Activated naive CD4-positive, alpha-beta T cell treated with anti-CD3 and anti-CD28 coated beads, Interleukin-2, amount 10 ng/mL, durations not matched to agents 7 days and 5 days (primary cell): ENCODE data around the gene RBPJ.

Source experiments
- CTCF ChIA-PET: fragments of 350-600 bp; sonication (Branson Sonifier 250); formaldehyde crosslinking; loops from one replicate; lab custom pipeline; 2021; ENCODE audit warnings: antibody characterized with exemption; lab: Charles Lee
- DNase-seq: peaks from one replicate; pipeline ENCODE4 v3.0.0-alpha.2; 2020
- H3K27ac Mint-ChIP-seq: one replicate; pipeline ENCODE4 v1.8.0; 2021; ENCODE audit warnings: mild to moderate bottlenecking, moderate library complexity, mixed read lengths
- H3K27me3 Mint-ChIP-seq: one replicate; pipeline ENCODE4 v1.8.0; 2021; ENCODE audit warnings: mild to moderate bottlenecking, mixed read lengths
- H3K36me3 Mint-ChIP-seq: one replicate; pipeline ENCODE4 v1.8.0; 2021; ENCODE audit warnings: mixed read lengths
- H3K4me1 Mint-ChIP-seq: one replicate; pipeline ENCODE4 v1.8.0; 2021; ENCODE audit warnings: mixed read lengths
- H3K4me3 Mint-ChIP-seq: one replicate; pipeline ENCODE4 v1.8.0; 2021; ENCODE audit warnings: mild to moderate bottlenecking, moderate library complexity, mixed read lengths
- H3K9me3 Mint-ChIP-seq: one replicate; pipeline ENCODE4 v1.8.0; 2021; ENCODE audit warnings: mixed read lengths

The RBPJ gene

DNA sequence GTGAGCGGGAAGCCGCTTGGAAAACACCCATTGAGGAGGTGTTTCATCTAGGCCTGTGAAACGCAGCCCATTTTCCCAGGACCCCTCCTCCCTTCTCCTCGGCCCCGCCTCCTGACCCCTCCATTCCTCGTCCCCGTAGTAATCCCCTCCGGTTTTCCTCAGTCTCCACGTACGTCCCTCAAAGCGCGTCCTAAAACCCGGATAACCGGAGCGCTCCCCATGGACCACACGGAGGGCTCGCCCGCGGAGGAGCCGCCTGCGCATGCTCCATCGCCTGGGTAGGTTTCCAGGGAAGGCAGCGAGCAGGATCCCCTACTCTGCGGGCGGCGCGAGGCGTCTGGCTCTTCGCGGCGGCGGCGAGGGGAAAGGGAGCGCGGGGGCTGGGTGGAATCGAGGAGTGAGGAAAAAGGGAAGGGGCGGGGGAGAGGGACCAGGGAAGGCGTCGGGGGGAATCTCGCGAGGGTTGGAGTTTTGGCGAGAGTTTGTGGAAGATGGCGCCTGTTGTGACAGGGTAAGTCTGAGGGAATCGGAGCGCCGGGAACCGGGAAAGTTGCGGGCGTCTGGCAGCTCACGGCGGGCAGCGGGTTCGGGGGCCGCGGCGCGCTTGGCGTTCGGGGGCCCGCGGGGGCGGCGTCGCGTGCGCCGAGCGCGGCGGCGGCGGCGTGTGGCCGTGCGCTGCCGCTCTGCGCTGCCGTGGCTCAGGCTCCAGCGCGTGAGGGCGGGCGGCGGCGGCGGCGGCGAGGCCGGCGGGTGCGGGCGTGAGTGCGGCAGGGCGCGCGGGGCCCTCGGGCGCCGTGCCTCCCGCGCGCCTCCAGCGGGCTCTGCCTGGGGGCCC, at the start of gene RBPJ:
TSS of gene RBPJ (plus strand) at position 477 of the 835 bp plus-strand sequence. CDS start at position 492, 15 bp downstream.
- DNase-seq: peak; percentile 92
- Mint-ChIP-seq H3K4me3 (peak within 1 kb of the TSS; percentile 100), H3K27me3 (peaks cover 4% of the 10 kb centered on the region), H3K9me3 (peaks cover 11% of the 10 kb centered on the region), H3K4me1 (peaks cover 43% of the 10 kb centered on the region), H3K36me3 (peaks cover 11% of the 10 kb centered on the region), H3K27ac (peak within 1 kb of the TSS; percentile 100)
- CTCF ChIA-PET: interaction anchor here (0.7 to 2.0 kb wide), 10 partner anchors 9 to 291 kb away, joined by 3 to 12 read pairs (median 4); no protein-coding TSS in a partner anchor

DNA sequence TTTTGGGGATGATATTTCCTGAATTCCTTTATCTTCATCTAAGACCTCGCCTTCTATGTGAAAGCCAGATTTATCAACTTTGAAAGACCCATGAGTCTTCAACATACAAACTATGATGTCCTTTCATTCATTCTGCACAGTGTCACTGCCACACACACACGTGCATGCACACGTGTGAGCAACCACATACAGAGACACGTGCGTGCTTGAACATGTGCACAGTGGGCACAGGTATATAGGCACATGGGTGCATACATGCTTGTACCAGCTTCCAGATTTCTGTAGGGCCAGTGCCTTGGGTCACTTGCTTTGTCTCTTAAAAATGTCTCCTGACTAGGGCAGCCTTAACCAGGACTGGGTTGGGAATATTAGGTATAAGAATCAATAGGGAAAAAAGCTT, 49.1 kb upstream of the RBPJ start:
- CTCF ChIA-PET: no interaction called here
- DNase-seq: no peak
- Mint-ChIP-seq H3K36me3 (no peaks in the 10 kb centered on the region), H3K4me3 (no peak overlapping the region), H3K9me3 (peaks cover 2% of the 10 kb centered on the region), H3K27ac (no peak overlapping the region), H3K27me3 (peaks cover 8% of the 10 kb centered on the region), H3K4me1 (peaks cover 16% of the 10 kb centered on the region)

- Mint-ChIP-seq H3K36me3 (no peaks in the 10 kb centered on the region), H3K27ac (no peak overlapping the region), H3K9me3 (peaks cover 2% of the 10 kb centered on the region), H3K27me3 (peaks cover 8% of the 10 kb centered on the region), H3K4me3 (no peak overlapping the region), H3K4me1 (peaks cover 16% of the 10 kb centered on the region)
- DNase-seq: no peak
- CTCF ChIA-PET: interaction anchor here (0.6 kb wide), 1 partner anchor 23 kb away, joined by 4 read pairs; no protein-coding TSS in a partner anchor
Measured at GRCh38 chr4:26272654-26273615, 47.9 kb upstream of the RBPJ start.

- H3K4me1 Mint-ChIP-seq: peaks cover 16% of the 10 kb centered on the region
- H3K27ac Mint-ChIP-seq: no peak overlapping the region
- no peak for DNase-seq
- no peaks in the 10 kb centered on the region for H3K36me3 Mint-ChIP-seq
- peaks cover 8% of the 10 kb centered on the region for H3K27me3 Mint-ChIP-seq
- peaks cover 2% of the 10 kb centered on the region for H3K9me3 Mint-ChIP-seq
- CTCF ChIA-PET: interaction anchor here (0.6 kb wide), 1 partner anchor 24 kb away, joined by 4 read pairs; no protein-coding TSS in a partner anchor
- H3K4me3 Mint-ChIP-seq: no peak overlapping the region
Measured at GRCh38 chr4:26273616-26273980, 47.2 kb upstream of the RBPJ start.

DNA sequence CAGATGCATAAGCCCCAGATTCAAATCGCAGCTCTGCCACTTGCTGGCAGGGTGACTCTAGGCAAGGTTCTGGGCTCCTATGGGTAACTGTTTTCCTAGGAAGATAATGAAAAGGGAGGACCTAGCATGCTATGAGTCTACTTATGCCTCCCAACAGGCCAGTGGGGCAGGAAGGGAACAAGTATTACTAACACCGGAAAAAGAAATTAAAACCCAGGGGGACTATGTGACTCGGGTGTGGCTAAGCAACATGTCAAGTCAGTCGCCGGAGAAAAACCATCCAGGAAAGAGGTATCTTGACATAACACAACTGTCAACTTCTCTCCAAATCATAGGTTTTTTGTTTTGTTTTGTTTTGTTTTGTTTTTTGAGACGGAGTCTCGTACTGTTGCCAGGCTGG, 45.5 kb upstream of the RBPJ start:
- Mint-ChIP-seq H3K9me3 (peaks cover 2% of the 10 kb centered on the region), H3K4me3 (no peak overlapping the region), H3K4me1 (peaks cover 16% of the 10 kb centered on the region), H3K27ac (no peak overlapping the region), H3K36me3 (no peaks in the 10 kb centered on the region), H3K27me3 (peaks cover 3% of the 10 kb centered on the region)
- DNase-seq: no peak
- CTCF ChIA-PET: no interaction called here

- CTCF ChIA-PET: no interaction called here
- H3K36me3 Mint-ChIP-seq: no peaks in the 10 kb centered on the region
- no peaks in the 10 kb centered on the region for H3K4me1 Mint-ChIP-seq
- H3K9me3 Mint-ChIP-seq: no peaks in the 10 kb centered on the region
- H3K27me3 Mint-ChIP-seq: no peaks in the 10 kb centered on the region
- no peak overlapping the region for H3K27ac Mint-ChIP-seq
- H3K4me3 Mint-ChIP-seq: no peak overlapping the region
- DNase-seq: no peak
Measured at GRCh38 chr4:26279446-26279845, 41.4 kb upstream of the RBPJ start.

GRCh38 chr4:26281881-26282280, 38.9 kb upstream of the RBPJ start:
- Mint-ChIP-seq H3K4me1 (no peaks in the 10 kb centered on the region), H3K27ac (no peak overlapping the region), H3K36me3 (no peaks in the 10 kb centered on the region), H3K27me3 (no peaks in the 10 kb centered on the region), H3K4me3 (no peak overlapping the region), H3K9me3 (no peaks in the 10 kb centered on the region)
- DNase-seq: no peak
- CTCF ChIA-PET: no interaction called here

DNA sequence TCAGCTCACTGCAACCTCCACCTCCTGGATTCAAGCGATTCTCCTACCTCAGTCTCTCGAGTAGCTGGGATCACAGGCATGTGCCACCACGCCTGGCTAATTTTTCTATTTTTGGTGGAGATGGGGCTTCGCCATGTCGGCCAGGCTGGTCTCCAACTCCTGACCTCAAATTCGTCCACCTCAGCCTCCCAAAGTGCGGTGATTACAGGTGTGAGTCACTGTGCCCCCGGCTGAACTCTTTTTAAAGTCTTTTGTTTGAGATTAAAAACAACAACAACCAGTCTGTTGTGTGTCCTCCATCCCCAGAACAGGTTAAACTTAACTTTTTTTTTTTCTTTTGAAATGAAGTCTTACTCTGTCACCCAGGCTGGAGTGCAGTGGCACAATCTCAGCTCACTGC, 36.3 kb upstream of the RBPJ start:
- Mint-ChIP-seq H3K27me3 (no peaks in the 10 kb centered on the region), H3K4me1 (peaks cover 4% of the 10 kb centered on the region), H3K4me3 (no peak overlapping the region), H3K9me3 (no peaks in the 10 kb centered on the region), H3K27ac (no peak overlapping the region), H3K36me3 (no peaks in the 10 kb centered on the region)
- no peak for DNase-seq
- CTCF ChIA-PET: no interaction called here

- CTCF ChIA-PET: no interaction called here
- no peak overlapping the region for H3K27ac Mint-ChIP-seq
- no peak overlapping the region for H3K4me3 Mint-ChIP-seq
- DNase-seq: no peak
- no peaks in the 10 kb centered on the region for H3K27me3 Mint-ChIP-seq
- H3K36me3 Mint-ChIP-seq: no peaks in the 10 kb centered on the region
- peaks cover 4% of the 10 kb centered on the region for H3K4me1 Mint-ChIP-seq
- no peaks in the 10 kb centered on the region for H3K9me3 Mint-ChIP-seq
Measured at GRCh38 chr4:26285272-26285671, 35.5 kb upstream of the RBPJ start.

GRCh38 chr4:26287756-26288155, 33.1 kb upstream of the RBPJ start:
- H3K27ac Mint-ChIP-seq: no peak overlapping the region
- H3K27me3 Mint-ChIP-seq: no peaks in the 10 kb centered on the region
- CTCF ChIA-PET: no interaction called here
- peaks cover 4% of the 10 kb centered on the region for H3K4me1 Mint-ChIP-seq
- DNase-seq: no peak
- no peak overlapping the region for H3K4me3 Mint-ChIP-seq
- H3K36me3 Mint-ChIP-seq: no peaks in the 10 kb centered on the region
- H3K9me3 Mint-ChIP-seq: no peaks in the 10 kb centered on the region

DNA sequence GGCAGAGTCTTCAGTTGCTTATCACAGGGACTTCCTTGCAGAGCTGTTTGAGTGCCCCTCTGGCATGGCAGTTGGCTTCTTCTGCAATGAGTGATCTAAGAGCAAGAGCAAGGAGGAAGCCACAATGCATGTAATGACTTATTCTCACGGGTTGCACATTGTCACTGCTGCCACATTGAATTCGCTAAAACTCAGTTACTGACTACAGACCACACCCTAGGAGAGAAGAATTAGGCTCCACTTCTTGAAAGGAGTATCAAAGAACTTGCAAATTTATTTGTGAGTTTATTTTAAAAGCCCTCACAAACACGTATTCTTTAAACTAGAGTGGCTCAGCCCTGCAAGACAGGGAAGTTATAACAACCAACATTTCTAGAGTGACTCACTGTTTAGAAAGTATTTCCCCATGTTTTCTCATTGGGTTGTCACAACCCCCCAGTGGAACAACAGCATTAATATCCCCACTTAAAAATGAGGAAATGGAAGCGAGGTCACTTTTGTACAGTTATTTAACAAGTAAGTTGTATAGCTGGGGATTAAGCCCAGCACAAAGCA, 32.4 kb upstream of the RBPJ start:
- CTCF ChIA-PET: interaction anchor here (0.7 to 0.9 kb wide), 2 partner anchors 30 to 200 kb away, joined by 3 read pairs; no protein-coding TSS in a partner anchor
- Mint-ChIP-seq H3K27me3 (no peaks in the 10 kb centered on the region), H3K27ac (no peak overlapping the region), H3K9me3 (no peaks in the 10 kb centered on the region), H3K36me3 (no peaks in the 10 kb centered on the region), H3K4me3 (no peak overlapping the region), H3K4me1 (peaks cover 4% of the 10 kb centered on the region)
- no peak for DNase-seq

GRCh38 chr4:26289401-26289800, 31.4 kb upstream of the RBPJ start:
- Mint-ChIP-seq H3K4me1 (peaks cover 4% of the 10 kb centered on the region), H3K9me3 (no peaks in the 10 kb centered on the region), H3K27me3 (no peaks in the 10 kb centered on the region), H3K4me3 (no peak overlapping the region), H3K27ac (no peak overlapping the region), H3K36me3 (no peaks in the 10 kb centered on the region)
- DNase-seq: no peak
- CTCF ChIA-PET: interaction anchor here (0.6 kb wide), 1 partner anchor 220 kb away, joined by 3 read pairs; no protein-coding TSS in a partner anchor

GRCh38 chr4:26290321-26290720, 30.5 kb upstream of the RBPJ start:
- H3K4me3 Mint-ChIP-seq: no peak overlapping the region
- no peak for DNase-seq
- CTCF ChIA-PET: interaction anchor here (1.0 kb wide), 1 partner anchor 120 kb away, joined by 3 read pairs; no protein-coding TSS in a partner anchor
- H3K36me3 Mint-ChIP-seq: no peaks in the 10 kb centered on the region
- H3K27ac Mint-ChIP-seq: no peak overlapping the region
- H3K4me1 Mint-ChIP-seq: peaks cover 4% of the 10 kb centered on the region
- H3K27me3 Mint-ChIP-seq: no peaks in the 10 kb centered on the region
- H3K9me3 Mint-ChIP-seq: no peaks in the 10 kb centered on the region

GRCh38 chr4:26294904-26295303, 25.9 kb upstream of the RBPJ start:
- H3K4me1 Mint-ChIP-seq: peaks cover 17% of the 10 kb centered on the region
- no peak for DNase-seq
- H3K27ac Mint-ChIP-seq: no peak overlapping the region
- H3K9me3 Mint-ChIP-seq: no peaks in the 10 kb centered on the region
- H3K27me3 Mint-ChIP-seq: no peaks in the 10 kb centered on the region
- no peaks in the 10 kb centered on the region for H3K36me3 Mint-ChIP-seq
- no peak overlapping the region for H3K4me3 Mint-ChIP-seq
- CTCF ChIA-PET: no interaction called here
